IMR-90 (cell line): ENCODE data around the gene ARRDC5. TPM values are rescaled to one million over a fixed set of nuclear protein-coding genes. Genes with fewer than 3 reads are reported as not detected.
A peak's percentile ranks its signal among the peaks of the same experiment; 100 is the strongest.

ENCODE experiments used
- ATAC-seq: fragments of 200-7000 bp; cut with Tn5 transposase; 2 replicates; pipeline ENCODE4 v1.9.1; 2020; ENCODE audit warnings: low read depth, mild to moderate bottlenecking, moderate library complexity
- Bru-seq: library from RNA; stranded (reverse); fragments of 400-500 nt; gene quantifications from one replicate; lab custom pipeline; 2021; lab: Mats Ljungman, UMichigan
- BruChase-seq, 2 experiments: library from RNA; stranded (reverse); fragments of 400-500 nt; gene quantifications; one replicate each; lab custom pipeline; 2021; lab: Mats Ljungman, UMichigan
- BruUV-seq: library from RNA; stranded (reverse); fragments of 400-500 nt; replicated peaks from 2 replicates; lab custom pipeline; 2021; lab: Mats Ljungman, UMichigan
- CTCF ChIA-PET: fragments of 300-600 bp; formaldehyde crosslinking; extraction: SDS; loops from one replicate; lab custom pipeline; 2021; ENCODE audit warnings: antibody characterized with exemption; lab: Yijun Ruan, JAX
- POLR2A ChIA-PET: fragments of 300-600 bp; sonication (Branson Sonifier 250); formaldehyde crosslinking; loops from one replicate; lab custom pipeline; 2022; ENCODE audit warnings: antibody characterized with exemption; ENCODE audit not compliant: unreplicated experiment; lab: Charles Lee
- DNase-seq: peaks from one replicate; pipeline ENCODE4 v3.0.0; 2013
- H2AFZ ChIP-seq: replicated peaks from 2 replicates; pipeline ENCODE3; 2013; ENCODE audit warnings: low read length, mild to moderate bottlenecking; ENCODE audit not compliant: poor library complexity
- H2AK5ac ChIP-seq: 2 replicates; pipeline ENCODE4 v1.6.1; 2013; ENCODE audit warnings: low read depth, low read length, inconsistent platforms
- H2AK9ac ChIP-seq: replicated peaks from 2 replicates; pipeline ENCODE3; 2013; ENCODE audit warnings: mild to moderate bottlenecking, low read depth, low read length, moderate library complexity; ENCODE audit not compliant: poor library complexity
- H2BK120ac ChIP-seq: 2 replicates; pipeline ENCODE4 v1.6.1; 2013; ENCODE audit warnings: low read depth, low read length, inconsistent platforms
- H2BK15ac ChIP-seq: 3 replicates; pipeline ENCODE4 v1.6.1; 2013; ENCODE audit warnings: low read depth, low read length, inconsistent platforms
- H2BK20ac ChIP-seq: 2 replicates; pipeline ENCODE4 v1.6.1; 2013; ENCODE audit warnings: low read depth, mild to moderate bottlenecking, inconsistent platforms, low read length, moderate library complexity
- H2BK5ac ChIP-seq: 2 replicates; pipeline ENCODE4 v1.6.1; 2013; ENCODE audit warnings: mild to moderate bottlenecking, low read depth, low read length, inconsistent platforms; ENCODE audit not compliant: poor library complexity, severe bottlenecking
- H3K14ac ChIP-seq: replicated peaks from 2 replicates; pipeline ENCODE4 v1.6.1; 2013; ENCODE audit warnings: low read depth, low read length, inconsistent platforms
- H3K18ac ChIP-seq: 2 replicates; pipeline ENCODE4 v1.6.1; 2013; ENCODE audit warnings: low read depth, low read length, control low read depth
- H3K23ac ChIP-seq: 2 replicates; pipeline ENCODE4 v1.6.1; 2013; ENCODE audit warnings: low read depth, low read length, inconsistent platforms
- H3K27ac ChIP-seq: 2 replicates; pipeline ENCODE4 v1.5.1; 2013; ENCODE audit warnings: mild to moderate bottlenecking, control low read depth, low read length; ENCODE audit not compliant: insufficient read depth
- H3K27me3 ChIP-seq: 2 replicates; pipeline ENCODE4 v1.6.1; 2013; ENCODE audit warnings: low read length; ENCODE audit not compliant: control insufficient read depth, insufficient read depth
- H3K36me3 ChIP-seq: 2 replicates; pipeline ENCODE4 v1.6.1; 2013; ENCODE audit warnings: low read length, mixed read lengths; ENCODE audit not compliant: control insufficient read depth, insufficient read depth
- H3K4ac ChIP-seq: 2 replicates; pipeline ENCODE4 v1.6.1; 2013; ENCODE audit warnings: low read depth, low read length, inconsistent platforms
- H3K4me1 ChIP-seq: 2 replicates; pipeline ENCODE4 v1.6.1; 2013; ENCODE audit warnings: low read length, mixed read lengths; ENCODE audit not compliant: control insufficient read depth, insufficient read depth
- H3K4me2 ChIP-seq: 2 replicates; pipeline ENCODE4 v1.6.1; 2013; ENCODE audit warnings: low read depth, mild to moderate bottlenecking, control low read depth, low read length, moderate library complexity
- H3K4me3 ChIP-seq: 2 replicates; pipeline ENCODE4 v1.5.1; 2013; ENCODE audit warnings: low read depth, mild to moderate bottlenecking, control low read depth, low read length, moderate library complexity; ENCODE audit not compliant: insufficient read depth
- H3K56ac ChIP-seq: 2 replicates; pipeline ENCODE4 v1.6.1; 2013; ENCODE audit warnings: low read length, inconsistent platforms; ENCODE audit not compliant: insufficient read depth; ENCODE audit errors: extremely low read depth
- H3K79me1 ChIP-seq, 2 experiments: 2 replicates each; pipeline ENCODE4 v1.6.1; 2013; ENCODE audit warnings: low read length in 2 of 2, inconsistent platforms in 1 of 2, low read depth in 1 of 2
- H3K9ac ChIP-seq: 2 replicates; pipeline ENCODE4 v1.6.1; 2013; ENCODE audit warnings: low read depth, low read length, control low read depth
- H3K9me1 ChIP-seq: 2 replicates; pipeline ENCODE4 v1.6.1; 2013; ENCODE audit warnings: low read length, inconsistent platforms; ENCODE audit not compliant: insufficient read depth
- H3K9me3 ChIP-seq: 2 replicates; pipeline ENCODE4 v1.6.1; 2013; ENCODE audit warnings: low read length; ENCODE audit not compliant: control insufficient read depth, insufficient read depth
- H4K20me1 ChIP-seq: 2 replicates; pipeline ENCODE4 v1.6.1; 2013; ENCODE audit warnings: low read length, inconsistent platforms; ENCODE audit not compliant: insufficient read depth
- H4K5ac ChIP-seq: 2 replicates; pipeline ENCODE4 v1.6.1; 2013; ENCODE audit warnings: mild to moderate bottlenecking, low read depth, low read length, control low read depth
- H4K8ac ChIP-seq, 2 experiments: 2 replicates each; pipeline ENCODE4 v1.6.1; 2013; ENCODE audit warnings: low read depth in 2 of 2, low read length in 2 of 2, control low read depth in 1 of 2, inconsistent platforms in 1 of 2
- H4K91ac ChIP-seq: 2 replicates; pipeline ENCODE4 v1.6.1; 2013; ENCODE audit warnings: low read depth, low read length, inconsistent platforms; ENCODE audit not compliant: insufficient read depth
- BHLHE40 ChIP-seq: fragments of 150-350 bp; IDR thresholded peaks from 2 replicates; pipeline ENCODE4 v1.6.1; 2016; ENCODE audit warnings: mild to moderate bottlenecking, low read depth, low read length
- CEBPB ChIP-seq: IDR thresholded peaks from 2 replicates; pipeline ENCODE4 v1.6.1; 2012; ENCODE audit warnings: low read depth, low read length, improper control_type of control experiment
- CHD1 ChIP-seq: IDR thresholded peaks from 2 replicates; pipeline ENCODE4 v1.6.1; 2012; ENCODE audit warnings: low read depth, low read length, improper control_type of control experiment
- ELK1 ChIP-seq: fragments of 150-350 bp; IDR thresholded peaks from 2 replicates; pipeline ENCODE4 v1.6.1; 2016; ENCODE audit warnings: low read depth, mild to moderate bottlenecking, low read length, moderate library complexity, borderline replicate concordance
- FOS ChIP-seq: fragments of 150-350 bp; IDR thresholded peaks from 2 replicates; pipeline ENCODE4 v1.6.1; 2016; ENCODE audit warnings: low read depth, low read length
- MAFK ChIP-seq: IDR thresholded peaks from 2 replicates; pipeline ENCODE4 v1.6.1; 2012; ENCODE audit warnings: low read depth, low read length, improper control_type of control experiment
- MAZ ChIP-seq: IDR thresholded peaks from 2 replicates; pipeline ENCODE4 v1.6.1; 2012; ENCODE audit warnings: low read depth, mild to moderate bottlenecking, low read length, improper control_type of control experiment, moderate library complexity, borderline replicate concordance
- MXI1 ChIP-seq: IDR thresholded peaks from 2 replicates; pipeline ENCODE4 v1.6.1; 2012; ENCODE audit warnings: low read depth, mild to moderate bottlenecking, low read length, moderate library complexity, borderline replicate concordance
- NFE2L2 ChIP-seq: fragments of 150-350 bp; IDR thresholded peaks from 2 replicates; pipeline ENCODE4 v1.6.1; 2016; ENCODE audit warnings: low read depth, mild to moderate bottlenecking, low read length
- POLR2A ChIP-seq: IDR thresholded peaks from 2 replicates; pipeline ENCODE4 v1.6.1; 2012; ENCODE audit warnings: mild to moderate bottlenecking, low read depth, low read length
- RAD21 ChIP-seq: IDR thresholded peaks from 2 replicates; pipeline ENCODE4 v1.6.1; 2012; ENCODE audit warnings: low read length, improper control_type of control experiment
- RCOR1 ChIP-seq: IDR thresholded peaks from 2 replicates; pipeline ENCODE4 v1.6.1; 2012; ENCODE audit warnings: mild to moderate bottlenecking, low read length, improper control_type of control experiment; ENCODE audit not compliant: insufficient replicate concordance
- RFX5 ChIP-seq: IDR thresholded peaks from 2 replicates; pipeline ENCODE4 v1.8.0; 2012; ENCODE audit warnings: low read depth, mild to moderate bottlenecking, low read length, moderate library complexity
- SMC3 ChIP-seq: fragments of 150-350 bp; IDR thresholded peaks from 2 replicates; pipeline ENCODE4 v1.6.1; 2016; ENCODE audit warnings: low read depth, mild to moderate bottlenecking, antibody characterized with exemption, low read length, moderate library complexity
- USF2 ChIP-seq: fragments of 150-350 bp; IDR thresholded peaks from 2 replicates; pipeline ENCODE4 v1.6.1; 2017; ENCODE audit warnings: mild to moderate bottlenecking, antibody characterized with exemption, low read length, low read depth
- WGBS, 2 experiments: methylation state at CpG; one replicate each; pipeline versions ENCODE4 v1.1.5 to v1.1.7; 2013; ENCODE audit warnings: missing lambda C conversion rate in 2 of 2; ENCODE audit not compliant: insufficient read length in 1 of 2; ENCODE audit errors: extremely low coverage in 2 of 2; 5-methylcytosine and 5-hydroxymethylcytosine counted together
- dilution Hi-C: fragments of 300-500 bp; cut with HindIII; formaldehyde crosslinking; loops from one replicate; pipeline ENCODE4 v1.14.3; 2018; ENCODE audit warnings: low sequenced_read_pairs; ENCODE audit not compliant: unreplicated experiment
- in situ Hi-C: fragments of 300-500 bp; cut with MboI; formaldehyde crosslinking; loops from 3 replicates; pipeline ENCODE4 v1.14.3; 2019; ENCODE audit warnings: low sequenced_read_pairs, inconsistent platforms, mixed read lengths
- intact Hi-C: fragments of 100-400 bp; cut with micrococcal nuclease; formaldehyde crosslinking; loops from 2 replicates; pipeline ENCODE4 v1.10.0; 2022
- long read RNA-seq: library from polyadenylated mRNA; unstranded; transcript quantifications from one replicate; pipeline ENCODE4 v2.0.0, GENCODE V29; 2021; ENCODE audit not compliant: unreplicated experiment
- polyA plus RNA-seq, 3 experiments: library from polyadenylated mRNA; depleted of rRNA; stranded (reverse); fragments of >200 nt; gene quantifications; 2 replicates each; pipeline ENCODE4 v1.2.3, GENCODE V29; 2012; ENCODE audit warnings: low replicate concordance in 1 of 3
- total RNA-seq: library from RNA; depleted of rRNA; stranded (reverse); fragments of >200 nt; gene quantifications from 2 replicates; pipeline ENCODE4 v1.2.3, GENCODE V29; 2012; rRNA removed
- TF ChIP-seq, protein P1 (sequence below): conservative IDR thresholded peaks from 2 replicates; pipeline ENCODE4 v1.5.1; 2012; ENCODE audit warnings: mild to moderate bottlenecking, low read depth, low read length, improper control_type of control experiment

Gene ARRDC5
- not detected in 2 replicates for total RNA-seq
- polyA plus RNA-seq (2012; rRNA removed), result not detected in 2 replicates
- polyA plus RNA-seq (2012; cell fraction: cytosol; rRNA removed), result not detected in 2 replicates
- polyA plus RNA-seq (2012; cell fraction: nucleus; rRNA removed; ENCODE audit: low replicate concordance), result 0.04 and 0.09 TPM in 2 replicates
- Bru-seq, nascent RNA, result percentile 16 among the genes with signal in this experiment
- percentile 21 among the genes with signal in this experiment for BruChase-seq, experiment 1, labeled RNA remaining after a 6-hour chase
- percentile 16 among the genes with signal in this experiment for BruChase-seq, experiment 2, labeled RNA remaining after a 2-hour chase
- long read RNA-seq, result 0 reads

DNA sequence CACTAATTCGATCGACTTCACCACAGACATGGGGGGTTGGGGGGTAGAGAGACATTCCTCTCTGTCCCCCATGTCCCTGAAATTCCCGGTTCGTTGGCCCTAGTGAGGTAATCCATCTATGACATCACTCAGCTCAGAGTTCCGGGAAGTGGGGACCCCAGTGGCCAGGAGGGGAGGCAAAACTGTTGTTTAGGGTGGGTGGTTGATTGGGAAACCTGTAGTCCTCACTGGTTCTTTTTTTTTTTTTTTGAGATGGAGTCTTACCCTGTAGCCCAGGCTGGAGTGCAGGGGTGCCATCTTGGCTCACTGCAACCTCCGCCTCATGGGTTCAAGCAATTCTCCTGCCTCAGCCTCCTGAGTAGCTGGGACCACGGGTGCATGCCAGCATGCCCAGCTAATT is at the start of gene ARRDC5:
ARRDC5 (minus strand) TSS at position 101 of the 400 bp plus-strand sequence; CDS start at position 30, 71 bp downstream.
- no peak for ATAC-seq
- in situ Hi-C loops, result no loop called here
- Histone ChIP-seq H3K4me1 (no peaks in the 10 kb centered on the region), H3K9me1 (no peaks in the 10 kb centered on the region), H3K9me3 (no peaks in the 10 kb centered on the region), H3K18ac (no peak within 1 kb of the TSS), H3K9ac (no peak within 1 kb of the TSS), H4K5ac (no peak within 1 kb of the TSS), H2AK5ac (no peak within 1 kb of the TSS), H2BK5ac (no peak within 1 kb of the TSS), H4K20me1 (no peaks in the 10 kb centered on the region), H4K8ac (no peak within 1 kb of the TSS), H3K4ac (no peak within 1 kb of the TSS), H2BK20ac (no peak within 1 kb of the TSS), H3K14ac (no peak within 1 kb of the TSS), H2BK15ac (no peak within 1 kb of the TSS), H3K27me3 (no peaks in the 10 kb centered on the region), H3K27ac (no peak within 1 kb of the TSS), H2BK120ac (no peak within 1 kb of the TSS), H4K91ac (no peak within 1 kb of the TSS), H3K56ac (no peak within 1 kb of the TSS), H2AFZ (no peak within 1 kb of the TSS), H3K4me2 (no peak within 1 kb of the TSS), H3K23ac (no peak within 1 kb of the TSS), H2AK9ac (no peak within 1 kb of the TSS), H3K4me3 (no peak within 1 kb of the TSS), H3K79me1 (no peaks in the 10 kb centered on the region), H3K36me3 (no peaks in the 10 kb centered on the region)
- dilution Hi-C loops, result no loop called here
- TF ChIP-seq NFE2L2 (no peak), USF2 (no peak), RAD21 (no peak), SMC3 (no peak), MAFK (no peak), RCOR1 (no peak), FOS (no peak), POLR2A (no peak), CHD1 (no peak), MXI1 (no peak), ELK1 (no peak), MAZ (no peak), BHLHE40 (no peak), CEBPB (no peak), RFX5 (no peak)
- TF ChIP-seq, protein P1, sequence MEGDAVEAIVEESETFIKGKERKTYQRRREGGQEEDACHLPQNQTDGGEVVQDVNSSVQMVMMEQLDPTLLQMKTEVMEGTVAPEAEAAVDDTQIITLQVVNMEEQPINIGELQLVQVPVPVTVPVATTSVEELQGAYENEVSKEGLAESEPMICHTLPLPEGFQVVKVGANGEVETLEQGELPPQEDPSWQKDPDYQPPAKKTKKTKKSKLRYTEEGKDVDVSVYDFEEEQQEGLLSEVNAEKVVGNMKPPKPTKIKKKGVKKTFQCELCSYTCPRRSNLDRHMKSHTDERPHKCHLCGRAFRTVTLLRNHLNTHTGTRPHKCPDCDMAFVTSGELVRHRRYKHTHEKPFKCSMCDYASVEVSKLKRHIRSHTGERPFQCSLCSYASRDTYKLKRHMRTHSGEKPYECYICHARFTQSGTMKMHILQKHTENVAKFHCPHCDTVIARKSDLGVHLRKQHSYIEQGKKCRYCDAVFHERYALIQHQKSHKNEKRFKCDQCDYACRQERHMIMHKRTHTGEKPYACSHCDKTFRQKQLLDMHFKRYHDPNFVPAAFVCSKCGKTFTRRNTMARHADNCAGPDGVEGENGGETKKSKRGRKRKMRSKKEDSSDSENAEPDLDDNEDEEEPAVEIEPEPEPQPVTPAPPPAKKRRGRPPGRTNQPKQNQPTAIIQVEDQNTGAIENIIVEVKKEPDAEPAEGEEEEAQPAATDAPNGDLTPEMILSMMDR, result no peak
- ChIA-PET POLR2A (no interaction called here), CTCF (no interaction called here)
- WGBS, 2 experiments, result no CpG with 5 or more reads among the region's 7 CpGs
- no peak for DNase-seq
- intact Hi-C loops, result no loop called here
- BruUV-seq, result no TSS peak
